Left kidney (tissue), 2 donors: ENCODE results near the gene PCIF1. TPM values are rescaled to one million over a fixed set of nuclear protein-coding genes. Genes with fewer than 3 reads are reported as not detected.
"Not testable (repeated sequence)": the region's sequence is repeated elsewhere in the genome, so short reads cannot be mapped to it uniquely, and the experiment has no call there.

Source experiments
- DNase-seq: peaks from one replicate; pipeline ENCODE4 v3.0.0-alpha.2; 2013
- polyA plus RNA-seq: library from polyadenylated mRNA; unstranded; fragments of 120-200 nt; gene quantifications from one replicate; pipeline ENCODE4 v1.2.1, GENCODE V29; 2013; ENCODE audit not compliant: insufficient read length

The PCIF1 gene
- polyA plus RNA-seq, 1 donor = 44.9 TPM

DNA sequence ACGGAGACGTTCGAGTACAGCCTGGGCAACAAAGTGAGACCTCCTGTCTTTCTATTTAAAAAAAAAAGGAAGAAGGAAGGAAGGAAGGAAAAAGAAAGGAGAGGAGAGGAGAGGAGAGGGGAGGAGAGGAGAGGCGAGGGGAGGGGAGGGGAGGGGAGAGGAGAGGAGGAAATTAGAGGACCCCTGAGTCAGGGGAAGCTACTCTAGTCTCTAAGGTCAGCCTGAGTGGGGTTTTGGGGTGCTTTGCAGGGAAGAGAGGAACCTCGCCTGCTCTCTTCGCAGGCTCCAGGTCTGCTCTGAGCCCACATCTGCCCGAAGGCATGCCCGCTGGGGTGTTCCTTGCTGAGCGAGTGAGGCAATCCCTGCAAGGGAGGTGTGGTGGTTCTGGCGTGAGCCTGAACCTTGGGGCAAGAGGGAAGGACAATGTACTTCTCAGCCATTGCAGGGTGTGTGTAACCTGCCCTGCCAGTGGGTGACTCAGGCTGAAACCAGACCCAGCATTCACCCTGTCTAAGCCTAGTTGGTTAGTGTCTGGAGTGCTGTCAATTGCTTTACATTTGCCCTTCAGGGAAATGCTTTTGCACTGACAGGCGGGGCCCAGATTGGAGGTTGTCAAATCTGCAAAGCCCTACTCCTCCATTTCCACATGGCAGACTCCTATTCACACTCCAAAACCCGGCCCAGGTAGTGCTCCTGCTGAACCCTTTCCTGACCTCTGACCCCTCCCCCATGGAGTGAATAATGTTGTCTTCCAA lies 58.9 kb downstream of the PCIF1 start:
- DNase-seq = no peak

DNA sequence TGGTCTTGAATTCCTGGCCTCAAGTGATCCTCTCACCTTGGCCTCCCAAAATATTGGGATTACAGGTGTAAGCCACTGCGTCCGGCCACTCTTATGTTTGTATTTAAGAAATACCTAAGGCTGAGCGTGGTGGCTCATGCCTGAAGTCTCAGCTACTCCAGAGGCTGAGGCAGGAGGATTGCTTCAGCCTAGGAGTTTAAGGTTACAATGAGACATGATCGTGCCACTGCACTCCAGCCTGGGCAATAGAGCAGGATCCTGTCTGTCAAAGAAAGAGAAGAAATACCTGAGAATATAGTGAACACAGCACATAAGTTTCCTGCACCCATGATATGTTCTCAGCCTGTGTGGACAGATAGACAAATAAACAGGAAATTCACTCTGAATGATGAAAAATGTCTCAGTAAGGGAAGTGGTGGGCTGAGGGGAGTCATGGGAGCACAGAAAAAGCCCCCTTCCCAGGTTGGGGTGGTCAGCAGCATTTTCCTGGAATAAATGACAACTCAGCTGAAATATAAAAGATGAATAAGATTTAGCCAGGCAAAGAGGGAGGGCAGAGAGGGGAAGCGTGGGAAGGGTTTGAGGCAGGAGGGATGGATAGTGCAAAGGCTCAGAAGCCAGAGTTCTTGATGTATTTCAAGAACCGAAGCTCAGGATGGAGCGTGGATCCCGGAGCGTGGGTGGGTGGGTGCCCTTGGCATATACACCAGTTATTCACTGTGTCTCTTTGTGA lies 60.4 kb downstream of the PCIF1 start:
- no peak for DNase-seq

DNA sequence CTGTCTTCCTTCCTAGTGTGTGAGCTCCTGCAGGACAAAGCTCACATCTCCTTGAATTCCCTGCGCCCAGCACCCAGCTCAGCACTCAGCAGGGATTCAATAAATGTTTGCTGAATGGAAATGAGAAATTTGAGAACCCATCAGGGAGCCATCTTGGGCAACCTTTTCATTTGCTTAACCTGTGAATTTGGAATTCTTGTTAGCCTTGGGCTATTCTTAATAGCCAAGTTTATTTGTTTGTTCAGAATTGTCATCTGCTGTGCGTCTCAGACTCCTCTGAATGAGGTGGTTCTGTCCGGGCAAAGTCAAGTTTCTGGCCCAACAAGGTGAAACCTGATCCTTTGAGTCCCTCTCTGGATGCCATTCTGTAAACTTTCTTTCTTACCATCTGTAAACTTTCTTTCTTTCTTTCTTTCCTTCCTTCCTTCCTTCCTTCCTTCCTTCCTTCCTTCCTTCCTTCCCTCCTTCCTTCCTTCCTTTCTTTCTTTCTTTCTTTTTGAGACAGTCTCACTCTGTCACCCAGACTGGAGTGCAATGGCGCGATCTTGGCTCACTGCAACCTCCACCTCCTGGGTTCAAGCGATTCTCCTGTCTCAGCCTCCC lies 61.1 kb downstream of the PCIF1 start:
- not testable (repeated sequence) for DNase-seq

DNA sequence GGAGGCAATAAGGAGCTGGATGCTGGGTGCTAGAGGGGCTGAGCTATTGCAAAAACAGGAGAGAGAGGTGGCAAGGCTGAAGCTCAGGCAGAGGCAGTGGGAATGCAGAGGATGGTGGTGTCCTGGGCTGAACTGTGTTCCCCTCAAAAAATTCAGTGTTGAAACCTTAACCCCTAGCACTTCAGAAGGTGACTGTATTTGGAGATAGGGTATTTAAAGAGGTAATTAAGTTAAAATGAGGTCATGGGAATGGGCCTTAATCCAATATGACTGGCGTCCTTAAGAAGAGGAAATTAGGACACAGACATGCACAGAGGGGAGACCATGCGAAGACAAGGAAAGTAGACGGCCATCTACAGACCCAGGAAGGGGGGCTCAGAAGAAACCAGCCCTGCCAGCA lies 62.7 kb downstream of the PCIF1 start:
- DNase-seq = no peak

Other genes with a start within 250 kb of the PCIF1 start
- not detected for gene WFDC13, start 232.6 kb upstream of the PCIF1 start, polyA plus RNA-seq
- not detected for gene WFDC10B, start 229.7 kb upstream of the PCIF1 start, polyA plus RNA-seq
- not detected for gene SPINT4, start 212.3 kb upstream of the PCIF1 start, polyA plus RNA-seq
- gene WFDC3, start 142.8 kb upstream of the PCIF1 start, polyA plus RNA-seq = 0.47 TPM
- gene DNTTIP1, start 142.7 kb upstream of the PCIF1 start, polyA plus RNA-seq = 34.2 TPM
- 84.4 TPM for gene UBE2C, start 122.0 kb upstream of the PCIF1 start, polyA plus RNA-seq
- gene TNNC2, start 107.4 kb upstream of the PCIF1 start, polyA plus RNA-seq = 0.47 TPM
- gene SNX21, start 100.9 kb upstream of the PCIF1 start, polyA plus RNA-seq = 11.9 TPM
- gene ACOT8, start 77.3 kb upstream of the PCIF1 start, polyA plus RNA-seq = 23.3 TPM
- gene ZSWIM3, start 77.1 kb upstream of the PCIF1 start, polyA plus RNA-seq = 5.9 TPM
- 18.6 TPM for gene ZSWIM1, start 53.5 kb upstream of the PCIF1 start, polyA plus RNA-seq
- 6.0 TPM for gene SPATA25, start 47.1 kb upstream of the PCIF1 start, polyA plus RNA-seq
- gene NEURL2, start 43.5 kb upstream of the PCIF1 start, polyA plus RNA-seq = 7.3 TPM
- 143 TPM for gene CTSA, start 43.3 kb upstream of the PCIF1 start, polyA plus RNA-seq
- gene PLTP, start 22.5 kb upstream of the PCIF1 start, polyA plus RNA-seq = 118 TPM
- 14.4 TPM for gene ZNF335, start 37.5 kb downstream of the PCIF1 start, polyA plus RNA-seq
- gene MMP9, start 74.2 kb downstream of the PCIF1 start, polyA plus RNA-seq = 0.35 TPM
- 1.8 TPM for gene SLC12A5, start 94.5 kb downstream of the PCIF1 start, polyA plus RNA-seq
- gene NCOA5, start 155.3 kb downstream of the PCIF1 start, polyA plus RNA-seq = 62.3 TPM
- 5.0 TPM for gene CD40, start 183.6 kb downstream of the PCIF1 start, polyA plus RNA-seq